Astrocyte of the cerebellum (primary cell): ENCODE data around the gene CDH4.

ENCODE experiments used
- DNase-seq: peaks from one replicate; pipeline ENCODE4 v3.0.0-alpha.2; 2011; ENCODE audit warnings: low read depth
- H3K4me3 ChIP-seq: 2 replicates; pipeline ENCODE4 v1.5.1; 2011; ENCODE audit warnings: mild to moderate bottlenecking, low read depth, low read length, moderate library complexity
- CTCF ChIP-seq: IDR thresholded peaks from 2 replicates; pipeline ENCODE4 v1.5.1; 2012; ENCODE audit warnings: low read length, low read depth, moderate library complexity, mild to moderate bottlenecking; ENCODE audit errors: missing control alignments
- in situ Hi-C: cut with HindIII; loops from 2 replicates; pipeline ENCODE4 v1.10.0; 2017; ENCODE audit warnings: low sequenced_read_pairs

Gene CDH4

DNA sequence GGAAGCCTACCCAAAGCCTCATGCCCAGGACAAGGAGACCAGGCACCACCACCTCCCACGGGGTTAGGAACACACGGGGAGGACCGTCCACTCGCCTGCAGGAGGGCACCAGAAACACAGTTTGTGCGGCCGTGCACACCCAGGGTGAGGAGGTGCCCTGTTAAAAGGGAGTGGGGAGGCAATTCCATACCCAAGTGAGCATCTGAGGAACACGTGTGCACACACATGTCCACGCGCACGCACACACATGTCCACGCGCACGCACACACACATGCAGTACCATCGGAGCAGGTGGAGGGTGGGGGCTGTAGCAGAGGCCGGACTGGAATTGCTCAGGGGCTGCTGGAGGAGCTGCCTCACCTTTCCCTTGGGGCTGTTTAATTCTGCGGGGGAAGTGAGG, 554.3 kb downstream of the CDH4 start:
- no peak overlapping the region for H3K4me3 ChIP-seq
- no peak for DNase-seq
- TF ChIP-seq CTCF, result no peak
- in situ Hi-C loops, result no loop called here

GRCh38 chr20:61806995-61807394, 554.9 kb downstream of the CDH4 start:
- no peak for TF ChIP-seq CTCF
- no peak for DNase-seq
- in situ Hi-C loops, result no loop called here
- H3K4me3 ChIP-seq, result no peak overlapping the region

- H3K4me3 ChIP-seq, result no peak overlapping the region
- in situ Hi-C loops, result no loop called here
- no peak for DNase-seq
- no peak for TF ChIP-seq CTCF
Observed at GRCh38 chr20:61807471-61808160, 555.6 kb downstream of the CDH4 start.

DNA sequence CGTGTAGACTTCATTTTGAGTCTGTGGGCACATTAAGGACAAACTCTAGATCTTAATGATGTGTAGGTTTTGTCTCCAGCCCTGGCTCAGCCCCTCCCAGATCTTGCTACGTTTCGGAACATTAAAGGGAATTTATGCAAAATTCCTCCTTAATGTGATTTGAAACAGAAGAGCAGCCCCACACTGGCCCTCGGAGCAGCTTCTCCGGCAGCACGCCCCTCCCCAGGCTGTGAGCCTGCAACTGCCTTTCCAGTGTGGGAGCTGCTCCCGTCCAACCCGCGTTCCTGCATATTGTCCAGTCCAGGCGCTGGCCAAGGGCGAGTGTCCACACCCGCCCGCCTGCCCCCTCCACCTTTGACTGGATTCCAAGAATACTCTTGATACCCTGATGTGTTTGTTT, 556.4 kb downstream of the CDH4 start:
- in situ Hi-C loops, result no loop called here
- TF ChIP-seq CTCF, result no peak
- no peak for DNase-seq
- no peak overlapping the region for H3K4me3 ChIP-seq

DNA sequence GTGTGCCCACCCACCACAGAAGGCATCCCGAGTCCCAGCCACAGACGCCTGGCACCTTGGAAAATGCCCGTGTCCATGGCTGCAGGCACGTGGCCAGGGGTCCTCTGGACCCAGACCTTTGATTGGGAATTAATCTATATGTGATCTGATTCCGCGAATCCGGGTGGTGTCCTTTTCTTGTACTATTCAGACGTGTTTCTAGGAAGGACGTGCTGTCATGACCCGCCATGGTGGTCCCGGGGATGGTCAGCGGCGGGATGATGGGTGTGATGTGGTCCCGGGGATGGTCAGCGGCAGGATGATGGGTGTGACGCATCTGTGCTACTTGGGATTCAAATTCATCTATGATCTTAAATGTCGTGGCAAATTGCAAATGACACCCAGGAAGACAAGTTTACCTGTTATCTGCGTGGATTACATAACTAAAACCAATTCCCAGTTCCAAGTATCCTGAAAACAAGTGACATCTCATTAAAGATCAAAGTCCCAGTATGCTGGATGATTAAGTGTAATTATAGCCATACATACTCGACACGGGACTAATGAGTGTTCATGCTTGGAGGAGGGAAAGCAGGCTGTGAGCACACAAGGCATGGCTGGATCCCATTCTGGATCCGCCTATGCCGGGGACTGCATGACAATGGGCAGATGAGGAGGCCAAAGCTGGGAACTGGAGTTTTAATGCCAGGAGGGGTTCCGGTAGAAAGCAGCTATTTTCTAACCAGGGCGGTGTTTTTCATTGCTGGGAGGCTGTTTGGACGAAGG, 557.1 kb downstream of the CDH4 start:
- in situ Hi-C loops, result no loop called here
- no peak for TF ChIP-seq CTCF
- no peak overlapping the region for H3K4me3 ChIP-seq
- DNase-seq, result no peak

GRCh38 chr20:61810066-61810737, 558.1 kb downstream of the CDH4 start:
- DNase-seq, result no peak
- TF ChIP-seq CTCF, result no peak
- H3K4me3 ChIP-seq, result no peak overlapping the region
- in situ Hi-C loops, result loop anchor here (5.0 kb wide), 1 partner anchor 37 kb away; no protein-coding TSS in a partner anchor
